C4-2B (cell line): ENCODE data around the gene WRAP73.

Source experiments
- H3K27ac ChIP-seq: fragments of 450-650 bp; 2 replicates; pipeline ENCODE4 v1.5.1; 2017
- ZFX ChIP-seq: fragments of 450-650 bp; IDR thresholded peaks from 2 replicates; pipeline ENCODE4 v1.6.1; 2017
- TF ChIP-seq, protein P1 (sequence below): fragments of 450-650 bp; conservative IDR thresholded peaks from 2 replicates; pipeline ENCODE4 v1.5.1; 2017; ENCODE audit warnings: mild to moderate bottlenecking

The WRAP73 gene

DNA sequence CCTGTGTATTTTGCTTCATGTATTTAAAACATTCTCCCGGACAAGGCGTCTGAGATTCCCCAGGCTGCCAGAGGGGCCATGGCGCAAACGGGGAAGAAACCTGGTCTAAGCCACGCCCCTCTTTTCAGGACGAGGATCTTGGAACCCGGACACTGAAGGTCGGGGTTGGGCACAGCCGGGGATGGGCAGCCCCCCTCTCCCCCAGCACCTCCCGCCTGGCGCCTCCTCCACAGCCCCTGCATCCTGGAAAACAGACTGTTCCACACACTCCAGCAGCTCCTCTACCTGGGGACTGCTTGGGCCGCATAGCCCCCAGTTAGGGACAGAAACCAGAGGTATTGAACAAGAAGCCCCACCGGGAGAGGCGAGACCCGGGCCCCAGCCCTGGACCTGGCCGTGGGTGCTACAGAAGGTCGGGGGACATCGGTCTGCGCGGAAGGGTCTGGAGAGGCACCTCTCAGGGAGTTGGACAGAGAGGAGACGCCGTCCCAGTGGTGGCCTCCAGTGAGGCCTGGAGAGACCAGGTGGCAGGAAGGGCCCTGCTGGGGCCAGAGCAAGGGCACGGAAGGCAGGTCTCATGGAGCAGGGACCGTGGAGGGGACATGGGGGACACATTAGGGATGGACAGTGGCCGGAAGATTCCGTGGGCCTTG is 7.8 kb upstream of the WRAP73 start:
- H3K27ac ChIP-seq: no peak overlapping the region
- TF ChIP-seq, protein P1, sequence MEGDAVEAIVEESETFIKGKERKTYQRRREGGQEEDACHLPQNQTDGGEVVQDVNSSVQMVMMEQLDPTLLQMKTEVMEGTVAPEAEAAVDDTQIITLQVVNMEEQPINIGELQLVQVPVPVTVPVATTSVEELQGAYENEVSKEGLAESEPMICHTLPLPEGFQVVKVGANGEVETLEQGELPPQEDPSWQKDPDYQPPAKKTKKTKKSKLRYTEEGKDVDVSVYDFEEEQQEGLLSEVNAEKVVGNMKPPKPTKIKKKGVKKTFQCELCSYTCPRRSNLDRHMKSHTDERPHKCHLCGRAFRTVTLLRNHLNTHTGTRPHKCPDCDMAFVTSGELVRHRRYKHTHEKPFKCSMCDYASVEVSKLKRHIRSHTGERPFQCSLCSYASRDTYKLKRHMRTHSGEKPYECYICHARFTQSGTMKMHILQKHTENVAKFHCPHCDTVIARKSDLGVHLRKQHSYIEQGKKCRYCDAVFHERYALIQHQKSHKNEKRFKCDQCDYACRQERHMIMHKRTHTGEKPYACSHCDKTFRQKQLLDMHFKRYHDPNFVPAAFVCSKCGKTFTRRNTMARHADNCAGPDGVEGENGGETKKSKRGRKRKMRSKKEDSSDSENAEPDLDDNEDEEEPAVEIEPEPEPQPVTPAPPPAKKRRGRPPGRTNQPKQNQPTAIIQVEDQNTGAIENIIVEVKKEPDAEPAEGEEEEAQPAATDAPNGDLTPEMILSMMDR: no peak
- TF ChIP-seq ZFX: no peak

GRCh38 chr1:3657096-3657475 is 7.2 kb upstream of the WRAP73 start:
- H3K27ac ChIP-seq: no peak overlapping the region
- TF ChIP-seq, protein P1: no peak
- no peak for TF ChIP-seq ZFX

GRCh38 chr1:3656450-3657095 is 6.7 kb upstream of the WRAP73 start:
- no peak overlapping the region for H3K27ac ChIP-seq
- TF ChIP-seq, protein P1: no peak
- TF ChIP-seq ZFX: no peak

DNA sequence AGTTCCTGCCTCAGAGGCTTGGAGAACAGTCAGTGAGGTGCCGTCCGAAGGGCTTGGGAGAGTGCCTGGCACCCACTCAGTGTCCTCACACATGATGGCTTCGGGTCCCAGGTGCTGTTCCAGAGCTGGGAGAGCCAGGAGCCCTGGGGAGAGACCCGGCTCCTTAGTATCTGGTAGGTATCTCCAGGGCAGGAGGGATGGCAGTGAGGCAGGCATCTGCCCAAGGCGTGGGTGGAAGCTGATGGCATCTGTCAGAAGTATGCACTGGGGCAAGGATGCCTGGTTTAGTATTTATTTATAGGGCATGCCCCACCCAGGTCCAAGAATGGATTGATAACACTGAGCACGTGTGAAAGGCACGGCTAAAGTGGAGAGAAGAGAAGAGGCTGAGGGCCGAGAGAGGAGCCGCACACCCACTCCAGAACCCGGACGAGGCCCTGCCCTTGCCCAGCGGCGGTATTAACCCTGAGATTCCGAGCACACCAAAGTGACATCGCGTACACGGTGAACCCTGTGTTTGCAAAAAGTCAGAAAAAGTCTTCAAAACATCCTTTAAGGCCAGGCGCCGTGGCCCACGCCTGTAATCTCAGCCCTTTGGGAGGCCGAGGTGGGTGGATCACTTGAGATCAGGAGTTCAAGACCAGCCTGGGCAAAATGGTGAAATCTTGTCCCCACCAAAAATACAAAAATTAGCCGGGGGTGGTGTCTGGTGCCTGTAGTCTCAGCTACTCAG is 4.8 kb upstream of the WRAP73 start:
- H3K27ac ChIP-seq: no peak overlapping the region
- TF ChIP-seq, protein P1: no peak
- no peak for TF ChIP-seq ZFX

DNA sequence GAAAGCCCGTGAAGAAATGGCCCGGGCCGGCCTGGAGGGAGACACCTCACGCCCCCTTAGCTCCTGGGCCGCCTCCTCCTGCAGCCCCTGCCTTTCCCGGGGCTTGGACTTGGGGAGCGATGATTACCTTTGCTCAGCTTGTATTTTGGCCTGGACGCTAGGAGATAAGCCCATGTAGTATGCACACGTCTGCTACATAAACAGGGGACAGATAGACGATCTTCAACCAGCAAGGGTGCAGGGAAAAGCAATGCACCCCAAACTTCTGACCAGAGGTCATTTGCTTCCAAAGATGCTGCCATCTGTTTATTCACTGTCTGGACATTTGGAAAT is 3.3 kb upstream of the WRAP73 start:
- no peak overlapping the region for H3K27ac ChIP-seq

GRCh38 chr1:3652548-3653285 is 2.8 kb upstream of the WRAP73 start:
- no peak overlapping the region; the same call in 1 of the 2 replicates for H3K27ac ChIP-seq
- TF ChIP-seq, protein P1: no peak
- TF ChIP-seq ZFX: no peak

More for the DNA sequence above, 3.3 kb upstream of the WRAP73 start:
- TF ChIP-seq, protein P1: no peak
- no peak for TF ChIP-seq ZFX
